ENCODE data around the gene HEMGN.
"Not testable (repeated sequence)": the region's sequence is repeated elsewhere in the genome, so short reads cannot be mapped to it uniquely, and the experiment has no call there.

Gene HEMGN

GRCh38 chr9:97938081-97938644 is at the start of gene HEMGN:
TSS of gene HEMGN (minus strand) at chr9:97938172. CDS start at chr9:97938136, 36 bp downstream.
- DNase-seq (ENCODE audit: low read depth): no peak

GRCh38 chr9:97987487-97987886 is 49.5 kb upstream of the HEMGN start:
- DNase-seq (ENCODE audit: low read depth): no peak

- DNase-seq (ENCODE audit: low read depth): peak; percentile 54
Measured at GRCh38 chr9:97985058-97985861, 47.3 kb upstream of the HEMGN start.

GRCh38 chr9:97984188-97985057 is 46.5 kb upstream of the HEMGN start:
- DNase-seq (ENCODE audit: low read depth): peak; percentile 83

- DNase-seq (ENCODE audit: low read depth): peak; percentile 49
Measured at GRCh38 chr9:97983589-97984187, 45.7 kb upstream of the HEMGN start.

GRCh38 chr9:97982683-97983588 is 45.0 kb upstream of the HEMGN start, which contains the start of gene ANP32B:
TSS of gene ANP32B (plus strand) at chr9:97983341. CDS start at chr9:97983556, 215 bp downstream.
- DNase-seq (ENCODE audit: low read depth): peak; percentile 93

- DNase-seq (ENCODE audit: low read depth): no peak
Measured at GRCh38 chr9:97981846-97982682, 44.1 kb upstream of the HEMGN start.

GRCh38 chr9:97980918-97981845 is 43.2 kb upstream of the HEMGN start:
- DNase-seq (ENCODE audit: low read depth): no peak

GRCh38 chr9:97980479-97980803 is 42.5 kb upstream of the HEMGN start:
- no peak for DNase-seq (ENCODE audit: low read depth)

- DNase-seq (ENCODE audit: low read depth): no peak
Measured at GRCh38 chr9:97979788-97980478, 42.0 kb upstream of the HEMGN start.

- no peak for DNase-seq (ENCODE audit: low read depth)
Measured at GRCh38 chr9:97978371-97979130, 40.6 kb upstream of the HEMGN start.

- not testable (repeated sequence) for DNase-seq (ENCODE audit: low read depth)
Measured at GRCh38 chr9:97976633-97977032, 38.7 kb upstream of the HEMGN start.

- no peak for DNase-seq (ENCODE audit: low read depth)
Measured at GRCh38 chr9:97975376-97975775, 37.4 kb upstream of the HEMGN start.

- no peak for DNase-seq (ENCODE audit: low read depth)
Measured at GRCh38 chr9:97972753-97973152, 34.8 kb upstream of the HEMGN start.

- no peak for DNase-seq (ENCODE audit: low read depth)
Measured at GRCh38 chr9:97970165-97970564, 32.2 kb upstream of the HEMGN start.

GRCh38 chr9:97969014-97969413 is 31.0 kb upstream of the HEMGN start:
- no peak for DNase-seq (ENCODE audit: low read depth)

GRCh38 chr9:97966493-97966892 is 28.5 kb upstream of the HEMGN start:
- no peak for DNase-seq (ENCODE audit: low read depth)

GRCh38 chr9:97964901-97965300 is 26.9 kb upstream of the HEMGN start:
- no peak for DNase-seq (ENCODE audit: low read depth)

Measured in ELR (cell line).